ENCODE measurements around the gene TAS2R9.

The TAS2R9 gene

DNA sequence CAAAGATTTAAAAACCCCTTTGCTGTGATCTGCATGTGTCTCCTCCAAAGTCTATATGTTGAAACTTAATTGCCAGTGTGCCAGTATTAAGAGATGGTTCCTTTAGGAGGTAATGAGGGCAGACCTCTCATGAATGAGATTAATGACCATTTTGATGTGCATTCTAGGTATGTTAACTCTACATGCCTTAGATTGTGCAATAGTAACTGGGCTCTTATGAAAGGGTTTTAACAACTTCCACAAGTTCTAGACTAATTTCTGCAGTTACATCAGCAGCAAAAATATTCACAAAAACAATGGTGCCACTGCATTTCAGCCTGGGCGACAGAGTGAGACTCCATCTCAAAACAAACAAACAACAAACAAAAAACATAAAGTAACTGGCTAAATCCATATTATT lies 20.0 kb upstream of the TAS2R9 start:
- no peak for TF ChIP-seq CTCF (IDR thresholded peaks at IDR 0.05)

- no peak for TF ChIP-seq CTCF (IDR thresholded peaks at IDR 0.05)
These were observed 16.3 kb upstream of the TAS2R9 start, which contains the start of gene TAS2R10 for GRCh38 chr12:10826258-10826657. TAS2R10 (minus strand) TSS chr12:10826358; CDS start chr12:10826269, 89 bp downstream.

DNA sequence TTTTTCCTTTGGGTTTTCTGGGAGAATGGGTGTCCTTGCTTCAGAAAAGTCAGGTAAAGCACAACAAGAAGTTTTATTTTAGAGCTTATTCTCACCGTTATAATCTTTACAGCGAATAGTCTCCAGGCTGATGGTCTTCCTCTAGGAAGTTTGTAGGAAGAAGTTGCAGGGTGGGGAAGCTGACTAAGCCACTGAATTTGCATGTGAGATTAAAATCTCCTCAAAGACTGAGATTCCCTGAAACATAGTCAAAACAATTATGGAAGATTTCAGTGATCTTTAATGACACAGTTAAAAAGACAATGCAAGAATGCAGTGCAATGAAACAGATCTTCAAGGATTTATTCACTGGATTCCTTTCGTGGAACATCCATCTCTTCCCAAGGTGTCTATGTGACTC lies 15.0 kb upstream of the TAS2R9 start:
- TF ChIP-seq CTCF (IDR thresholded peaks at IDR 0.05) = no peak

GRCh38 chr12:10811883-10812536 lies 2.0 kb upstream of the TAS2R9 start:
- no peak for TF ChIP-seq CTCF (IDR thresholded peaks at IDR 0.05)

- TF ChIP-seq CTCF (IDR thresholded peaks at IDR 0.05) = no peak
These were observed 2.8 kb downstream of the TAS2R9 start, which contains the start of gene TAS2R8 for GRCh38 chr12:10807186-10807585. TAS2R8 (minus strand) TSS chr12:10807286; CDS start chr12:10806980, 306 bp downstream.

DNA sequence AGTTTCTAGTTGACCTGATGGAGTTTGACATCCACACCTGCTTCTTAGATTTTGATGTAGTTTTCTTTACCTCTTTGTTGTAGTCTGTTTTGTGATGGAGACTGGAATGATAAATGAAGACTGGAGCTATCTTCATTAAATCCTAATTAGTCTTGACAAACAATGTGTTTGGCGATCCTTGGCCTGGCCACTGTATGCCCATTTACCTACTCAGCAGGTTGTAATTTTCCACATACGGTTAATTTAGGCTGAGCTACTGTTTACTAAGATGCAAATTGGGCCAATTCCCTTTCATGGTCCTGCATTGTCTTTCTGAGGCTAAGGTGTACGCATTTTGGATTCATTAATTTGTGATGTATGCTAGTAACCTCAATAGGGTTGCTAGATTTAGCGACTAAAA lies 7.4 kb downstream of the TAS2R9 start, which contains the start of gene TAS2R7:
Gene TAS2R7, minus strand, starts transcription at position 41 of the 400 bp plus-strand sequence. CDS start 57 bp downstream, outside the sequence.
- no peak for TF ChIP-seq CTCF (IDR thresholded peaks at IDR 0.05)

DNA sequence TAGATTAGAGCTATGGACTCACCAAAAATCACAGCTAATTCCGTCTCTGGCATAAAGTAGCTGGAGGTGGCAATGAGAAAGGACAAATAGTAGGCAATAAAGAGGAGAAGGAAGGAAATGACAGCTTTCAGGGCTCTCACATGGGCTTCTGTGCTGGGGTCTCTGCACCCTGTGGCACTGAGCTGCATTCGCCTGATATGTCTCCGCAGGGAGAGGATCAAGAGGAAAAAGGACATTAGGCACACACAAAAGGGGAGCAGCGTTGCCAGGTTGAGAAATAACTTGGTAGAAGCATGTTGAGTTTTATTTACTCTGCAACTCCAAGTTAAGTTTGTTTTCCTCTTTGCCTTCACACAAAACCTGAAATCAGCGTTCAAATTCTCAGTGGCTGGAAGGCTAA lies 8.2 kb downstream of the TAS2R9 start:
- TF ChIP-seq CTCF (IDR thresholded peaks at IDR 0.05) = no peak

Data from LNCAP (cell line).